Mesothelial cell of epicardium (in vitro differentiated cells): ENCODE data around the gene SLC9A3. TPM values are rescaled to one million over a fixed set of nuclear protein-coding genes. Genes with fewer than 3 reads are reported as not detected.

Experiments used
- DNase-seq, 2 experiments: peaks; one replicate each; pipeline ENCODE4 v3.0.0; 2021; ENCODE audit warnings: low spot score in 2 of 2; ENCODE audit not compliant: unreplicated experiment in 2 of 2
- H3K27ac Mint-ChIP-seq: 2 replicates; pipeline ENCODE4 v1.8.0; 2021; ENCODE audit warnings: mixed read lengths
- H3K27me3 Mint-ChIP-seq: 2 replicates; pipeline ENCODE4 v1.8.0; 2021; ENCODE audit warnings: low read depth, mixed read lengths
- H3K36me3 Mint-ChIP-seq: 2 replicates; pipeline ENCODE4 v1.8.0; 2021; ENCODE audit warnings: mixed read lengths
- H3K4me1 Mint-ChIP-seq: 2 replicates; pipeline ENCODE4 v1.8.0; 2021; ENCODE audit warnings: mixed read lengths
- H3K4me3 Mint-ChIP-seq: 2 replicates; pipeline ENCODE4 v1.8.0; 2021; ENCODE audit warnings: mild to moderate bottlenecking, moderate library complexity, mixed read lengths
- H3K9me3 Mint-ChIP-seq: 2 replicates; pipeline ENCODE4 v1.8.0; 2021; ENCODE audit warnings: mixed read lengths
- total RNA-seq: library from RNA; stranded (reverse); gene quantifications from 3 replicates; pipeline ENCODE4 v1.2.1, GENCODE V29; 2021
- TF ChIP-seq, protein P1 (sequence below): fragments of 200-600 bp; sonication (generic); IDR thresholded peaks from one replicate; pipeline ENCODE4 v1.5.0; 2021; ENCODE audit warnings: antibody characterized with exemption; ENCODE audit not compliant: unreplicated experiment

Gene SLC9A3
- total RNA-seq, 1 donor from 2014 or later = 2.3 TPM

DNA sequence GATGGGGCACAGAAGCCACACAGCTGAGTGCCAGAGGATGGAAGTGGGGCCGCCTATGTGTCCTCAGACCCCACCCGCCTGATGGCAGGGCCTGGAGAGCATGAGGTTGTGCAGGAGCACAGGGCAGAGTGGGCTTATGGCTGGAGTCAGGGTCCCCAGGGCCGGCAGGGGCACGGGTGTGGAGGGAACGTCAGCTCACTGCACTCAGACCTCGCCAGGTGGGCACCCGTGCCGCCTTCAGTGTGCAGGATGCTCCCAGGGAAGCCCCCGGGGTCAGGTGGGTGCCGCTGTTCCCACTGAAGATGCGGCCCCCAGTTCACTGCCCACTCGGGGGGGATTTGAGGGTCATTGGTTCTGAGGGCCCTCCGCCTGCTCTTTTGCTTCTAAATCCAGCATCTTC is 46.4 kb downstream of the SLC9A3 start:
- Mint-ChIP-seq H3K9me3 (no peaks in the 10 kb centered on the region), H3K36me3 (no peaks in the 10 kb centered on the region), H3K4me3 (no peak overlapping the region), H3K4me1 (peaks cover 5% of the 10 kb centered on the region), H3K27ac (no peak overlapping the region), H3K27me3 (peaks cover 48% of the 10 kb centered on the region)
- no peak for DNase-seq
- TF ChIP-seq, protein P1, sequence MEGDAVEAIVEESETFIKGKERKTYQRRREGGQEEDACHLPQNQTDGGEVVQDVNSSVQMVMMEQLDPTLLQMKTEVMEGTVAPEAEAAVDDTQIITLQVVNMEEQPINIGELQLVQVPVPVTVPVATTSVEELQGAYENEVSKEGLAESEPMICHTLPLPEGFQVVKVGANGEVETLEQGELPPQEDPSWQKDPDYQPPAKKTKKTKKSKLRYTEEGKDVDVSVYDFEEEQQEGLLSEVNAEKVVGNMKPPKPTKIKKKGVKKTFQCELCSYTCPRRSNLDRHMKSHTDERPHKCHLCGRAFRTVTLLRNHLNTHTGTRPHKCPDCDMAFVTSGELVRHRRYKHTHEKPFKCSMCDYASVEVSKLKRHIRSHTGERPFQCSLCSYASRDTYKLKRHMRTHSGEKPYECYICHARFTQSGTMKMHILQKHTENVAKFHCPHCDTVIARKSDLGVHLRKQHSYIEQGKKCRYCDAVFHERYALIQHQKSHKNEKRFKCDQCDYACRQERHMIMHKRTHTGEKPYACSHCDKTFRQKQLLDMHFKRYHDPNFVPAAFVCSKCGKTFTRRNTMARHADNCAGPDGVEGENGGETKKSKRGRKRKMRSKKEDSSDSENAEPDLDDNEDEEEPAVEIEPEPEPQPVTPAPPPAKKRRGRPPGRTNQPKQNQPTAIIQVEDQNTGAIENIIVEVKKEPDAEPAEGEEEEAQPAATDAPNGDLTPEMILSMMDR = no peak

DNA sequence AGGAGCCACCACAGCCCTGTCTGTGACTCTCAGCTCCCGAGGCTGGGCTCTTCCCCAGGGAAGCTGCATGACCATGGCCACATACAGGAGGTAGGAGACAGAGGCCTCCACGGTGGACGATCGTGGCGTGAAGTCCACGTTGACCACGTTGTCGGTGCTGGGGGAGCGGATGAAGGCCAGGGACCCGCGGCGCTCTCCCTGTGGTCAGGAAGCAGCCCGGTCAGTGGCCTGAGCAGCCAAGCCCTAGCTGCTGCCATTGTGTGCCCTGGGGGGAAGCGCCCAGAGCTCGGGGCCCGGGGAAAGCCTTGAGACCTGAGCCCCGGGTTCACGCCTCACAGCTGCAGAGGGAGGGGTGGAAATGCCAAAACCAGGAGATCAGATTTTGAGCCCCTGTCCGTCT is 47.0 kb downstream of the SLC9A3 start:
- Mint-ChIP-seq H3K27ac (no peak overlapping the region), H3K36me3 (no peaks in the 10 kb centered on the region), H3K9me3 (no peaks in the 10 kb centered on the region), H3K27me3 (peaks cover 48% of the 10 kb centered on the region), H3K4me3 (no peak overlapping the region), H3K4me1 (peaks cover 5% of the 10 kb centered on the region)
- TF ChIP-seq, protein P1 = no peak
- no peak for DNase-seq

DNA sequence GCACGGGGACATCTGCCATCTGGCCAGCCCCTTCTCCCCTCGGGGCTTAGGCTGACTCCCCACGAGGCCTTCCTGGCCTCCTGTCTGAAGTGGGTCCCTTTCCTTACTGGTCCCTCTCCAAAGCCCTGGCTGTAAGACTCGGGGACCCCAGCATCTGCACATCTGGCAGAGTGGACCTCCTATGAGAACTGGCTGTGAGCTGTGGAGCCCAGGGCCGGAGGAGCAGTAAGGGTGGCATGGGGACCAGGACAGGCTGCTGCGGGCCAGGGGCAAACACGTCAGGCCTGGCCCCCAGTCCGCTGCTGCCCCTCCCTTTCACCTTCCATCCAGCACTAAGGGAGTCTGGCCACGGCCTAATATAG is 47.5 kb downstream of the SLC9A3 start:
- Mint-ChIP-seq H3K9me3 (no peaks in the 10 kb centered on the region), H3K4me1 (peaks cover 8% of the 10 kb centered on the region), H3K27me3 (peaks cover 48% of the 10 kb centered on the region)

DNA sequence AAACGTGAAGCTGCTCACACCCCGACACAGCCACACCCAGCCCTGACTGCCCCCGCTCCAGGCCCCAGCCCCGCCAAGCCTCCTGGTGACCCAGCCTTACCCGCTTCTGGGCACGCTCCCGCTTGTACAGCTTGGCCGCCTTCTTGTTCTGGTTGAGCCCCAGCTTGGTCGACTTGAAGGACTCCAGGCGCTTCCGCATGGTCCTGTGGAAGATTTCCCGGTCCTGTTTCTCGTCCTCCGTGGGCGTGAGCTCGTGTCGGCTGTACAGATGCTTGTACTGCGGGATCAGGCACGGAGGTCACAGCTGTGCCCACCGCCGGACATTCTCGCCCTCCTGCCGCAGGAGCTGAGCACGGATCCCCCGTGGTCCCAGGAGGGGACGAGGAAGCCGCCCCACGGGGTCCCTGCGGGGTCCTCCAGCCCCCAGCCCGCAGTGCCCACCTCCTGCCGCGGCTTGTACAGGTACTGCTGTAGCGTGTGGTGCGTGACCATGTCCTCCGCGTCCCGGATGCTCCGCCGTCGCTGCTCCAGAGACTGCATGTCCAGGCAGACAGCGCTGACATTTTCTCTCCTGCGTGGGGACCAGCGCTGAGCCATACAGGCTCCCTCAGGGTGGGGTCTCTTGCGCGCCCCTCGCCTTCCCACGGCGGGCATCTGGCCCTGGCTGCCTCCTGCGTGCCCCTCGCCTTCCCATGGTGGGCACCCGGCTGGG is 48.0 kb downstream of the SLC9A3 start:
- TF ChIP-seq, protein P1 = no peak
- no peaks in the 10 kb centered on the region for H3K36me3 Mint-ChIP-seq
- H3K4me1 Mint-ChIP-seq = peaks cover 13% of the 10 kb centered on the region
- no peak overlapping the region for H3K27ac Mint-ChIP-seq
- H3K9me3 Mint-ChIP-seq = no peaks in the 10 kb centered on the region
- no peak for DNase-seq
- no peak overlapping the region for H3K4me3 Mint-ChIP-seq
- H3K27me3 Mint-ChIP-seq = peaks cover 46% of the 10 kb centered on the region

More for the DNA sequence above, 47.5 kb downstream of the SLC9A3 start:
- no peak for DNase-seq
- no peaks in the 10 kb centered on the region for H3K36me3 Mint-ChIP-seq
- H3K4me3 Mint-ChIP-seq = no peak overlapping the region
- no peak overlapping the region for H3K27ac Mint-ChIP-seq
- TF ChIP-seq, protein P1 = no peak

DNA sequence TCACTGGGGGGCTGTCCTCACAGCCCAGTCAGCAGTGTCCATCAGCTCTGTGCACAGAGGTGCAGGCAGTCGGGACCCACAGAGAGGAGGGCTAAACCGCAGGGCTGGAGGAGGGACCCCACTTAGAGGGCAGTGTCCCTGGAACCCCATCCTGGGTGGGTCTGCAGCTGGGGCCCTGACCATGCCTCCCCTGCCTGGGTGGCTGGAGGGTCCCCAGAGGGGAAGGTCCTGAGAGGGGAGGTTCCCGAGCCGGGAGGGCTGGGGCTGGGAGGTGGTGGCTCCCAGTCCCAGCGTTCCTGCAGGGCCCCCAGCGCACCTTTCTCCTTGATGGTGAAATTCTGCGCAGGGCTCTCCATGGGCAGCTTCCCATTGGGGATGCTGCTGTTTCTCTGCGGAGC is 48.5 kb downstream of the SLC9A3 start:
- no peak overlapping the region for H3K27ac Mint-ChIP-seq
- peaks cover 43% of the 10 kb centered on the region for H3K27me3 Mint-ChIP-seq
- no peaks in the 10 kb centered on the region for H3K9me3 Mint-ChIP-seq
- DNase-seq = no peak
- H3K4me3 Mint-ChIP-seq = peak overlapping the region; percentile 36
- peaks cover 16% of the 10 kb centered on the region for H3K4me1 Mint-ChIP-seq
- TF ChIP-seq, protein P1 = no peak
- no peaks in the 10 kb centered on the region for H3K36me3 Mint-ChIP-seq
